Measurements from ENCODE around the gene SPATA1.

Gene SPATA1

GRCh38 chr1:84597011-84597410, 90.8 kb downstream of the SPATA1 start:
- DNase-seq, result no peak

- no peak for DNase-seq
Observed at GRCh38 chr1:84598418-84598817, 92.2 kb downstream of the SPATA1 start.

GRCh38 chr1:84598846-84599741, 92.9 kb downstream of the SPATA1 start:
- no peak for DNase-seq

- no peak for DNase-seq
Observed at GRCh38 chr1:84600796-84601195, 94.6 kb downstream of the SPATA1 start.

GRCh38 chr1:84603223-84603622, 97.0 kb downstream of the SPATA1 start:
- DNase-seq, result no peak

GRCh38 chr1:84603941-84604830, 98.0 kb downstream of the SPATA1 start:
- DNase-seq, result no peak

- no peak for DNase-seq
Observed at GRCh38 chr1:84605157-84605556, 99.0 kb downstream of the SPATA1 start.

GRCh38 chr1:84606977-84607376, 100.8 kb downstream of the SPATA1 start:
- no peak for DNase-seq

- no peak for DNase-seq
Observed at GRCh38 chr1:84611091-84611490, 104.9 kb downstream of the SPATA1 start.

GRCh38 chr1:84611796-84612195, 105.6 kb downstream of the SPATA1 start:
- no peak for DNase-seq

- no peak for DNase-seq
Observed at GRCh38 chr1:84613026-84613425, 106.8 kb downstream of the SPATA1 start.

GRCh38 chr1:84613887-84614286, 107.7 kb downstream of the SPATA1 start:
- DNase-seq, result no peak

GRCh38 chr1:84615790-84616189, 109.6 kb downstream of the SPATA1 start:
- DNase-seq, result no peak

All from hematopoietic multipotent progenitor cell treated with erythropoietin and hydrocortisone succinate and interleukin-3 and kit ligand, for 4 days (in vitro differentiated cells).